Kidney (tissue), 14 donors: ENCODE results near the gene DDX54. TPM values are rescaled to one million over a fixed set of nuclear protein-coding genes. Genes with fewer than 3 reads are reported as not detected.

Experiments used
- DNase-seq, 5 donors: peaks; one replicate each; pipeline ENCODE4 v3.0.0-alpha.2; 2013 to 2020
- FAIRE-seq: peaks from 2 replicates; lab custom pipeline; 2012; peaks lifted over from hg19 to GRCh38; lab: Jason Lieb, UNC
- H3K27ac ChIP-seq, 2 donors: one replicate each; pipeline ENCODE4 v1.7.0; 2013; ENCODE audit warnings: low read depth in 2 of 2, low read length in 2 of 2, inconsistent platforms in 1 of 2
- H3K27me3 ChIP-seq: one replicate; pipeline ENCODE4 v1.7.1; 2013; ENCODE audit warnings: low read length, inconsistent platforms; ENCODE audit not compliant: control insufficient read depth, insufficient read depth
- H3K36me3 ChIP-seq, 3 donors: one replicate each; pipeline versions ENCODE4 v1.7.0 to v1.7.1; 2013; ENCODE audit warnings: low read length in 3 of 3, control low read depth in 1 of 3, inconsistent platforms in 1 of 3; ENCODE audit not compliant: insufficient read depth in 3 of 3, control insufficient read depth in 2 of 3
- H3K4me1 ChIP-seq, 3 donors: one replicate each; pipeline versions ENCODE4 v1.7.0 to v1.7.1; 2013; ENCODE audit warnings: low read length in 3 of 3, inconsistent platforms in 1 of 3, low read depth in 1 of 3; ENCODE audit not compliant: control insufficient read depth in 2 of 3, insufficient read depth in 2 of 3
- H3K4me3 ChIP-seq, 3 donors: one replicate each; pipeline versions ENCODE4 v1.7.0 to v1.8.1; 2013; ENCODE audit warnings: low read length in 3 of 3, control low read depth in 1 of 3, inconsistent platforms in 1 of 3
- H3K9ac ChIP-seq, 3 donors: one replicate each; pipeline versions ENCODE4 v1.7.0 to v1.7.1; 2013; ENCODE audit warnings: low read length in 3 of 3, control low read depth in 1 of 3, inconsistent platforms in 1 of 3
- H3K9me3 ChIP-seq, 3 donors: one replicate each; pipeline versions ENCODE4 v1.7.0 to v1.7.1; 2013; ENCODE audit warnings: low read length in 3 of 3, control low read depth in 1 of 3, inconsistent platforms in 1 of 3; ENCODE audit not compliant: control insufficient read depth in 2 of 3, insufficient read depth in 1 of 3
- intact Hi-C: fragments of 100-400 bp; cut with DNase I; formaldehyde crosslinking; loops from one replicate; pipeline ENCODE4 v1.11.1; 2022
- polyA plus RNA-seq: library from polyadenylated mRNA; stranded (reverse); fragments of 350-450 nt; fragmentation: Illumina TruSeq; extraction: RNeasy Lipid Tissue Mini Kit (QIAGEN cat#74804); gene quantifications from one replicate; pipeline ENCODE4 v1.2.3, GENCODE V29; 2014; ENCODE audit warnings: low read depth, low replicate concordance; ENCODE audit not compliant: insufficient read depth
- total RNA-seq: library from RNA; stranded (reverse); fragmentation: NEBNext Ultra II Directional; extraction: Animal tissue kit (Norgen Biotek cat#: 25700); gene quantifications from one replicate; pipeline ENCODE4 v1.2.1, GENCODE V29; 2021
- TF ChIP-seq, protein P1 (sequence below): IDR thresholded peaks from 3 replicates; pipeline ENCODE4 v1.5.1; 2012; ENCODE audit warnings: mild to moderate bottlenecking, moderate library complexity, borderline replicate concordance; ENCODE audit not compliant: insufficient read depth; ENCODE audit errors: extremely low read depth
- donor health status: control.
- donor health status: control.
- donor health status: control.
- donor health status: control.
- donor health status: control.
- donor health status: DM: yes; HTN: yes; CAD: no.
- donor health status: Normal renal cell carcinoma (clear cell type).

Gene DDX54
- total and polyA plus RNA-seq, 2 donors from 2014 or later = 55.4 to 62.0 TPM

DNA sequence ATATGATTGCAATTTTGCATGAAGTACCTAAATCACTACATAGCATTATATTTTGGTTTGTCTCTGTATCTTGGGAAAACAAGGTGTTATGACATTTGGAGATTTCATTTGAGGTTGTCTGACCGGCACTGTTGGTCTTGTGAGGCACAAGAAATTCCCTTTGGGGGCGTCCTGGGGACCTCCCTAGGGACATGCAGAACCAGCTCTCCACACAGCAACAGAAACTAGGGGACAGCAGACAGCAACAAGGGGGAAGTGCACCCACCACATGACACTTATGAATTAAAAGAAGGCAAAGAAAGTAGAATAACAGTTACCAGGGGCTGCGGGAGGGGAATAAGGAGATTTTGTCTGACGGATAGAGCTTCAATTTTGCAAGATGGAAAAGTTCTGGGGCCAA lies 14.4 kb downstream of the DDX54 start:
- no peaks in the 10 kb centered on the region for H3K9me3 ChIP-seq
- peaks cover 2 to 51% (median 29%) of the 10 kb centered on the region in 3 donors for H3K36me3 ChIP-seq
- H3K9ac ChIP-seq = no peak overlapping the region
- H3K27ac ChIP-seq = no peak overlapping the region
- no peak overlapping the region for H3K4me3 ChIP-seq
- DNase-seq = no peak
- H3K4me1 ChIP-seq = no peaks in the 10 kb centered on the region
- intact Hi-C loops = loop anchor here (10.0 kb wide), 1 partner anchor 276 kb away; no protein-coding TSS in a partner anchor
- no peak for FAIRE-seq
- no peaks in the 10 kb centered on the region for H3K27me3 ChIP-seq
- TF ChIP-seq, protein P1, sequence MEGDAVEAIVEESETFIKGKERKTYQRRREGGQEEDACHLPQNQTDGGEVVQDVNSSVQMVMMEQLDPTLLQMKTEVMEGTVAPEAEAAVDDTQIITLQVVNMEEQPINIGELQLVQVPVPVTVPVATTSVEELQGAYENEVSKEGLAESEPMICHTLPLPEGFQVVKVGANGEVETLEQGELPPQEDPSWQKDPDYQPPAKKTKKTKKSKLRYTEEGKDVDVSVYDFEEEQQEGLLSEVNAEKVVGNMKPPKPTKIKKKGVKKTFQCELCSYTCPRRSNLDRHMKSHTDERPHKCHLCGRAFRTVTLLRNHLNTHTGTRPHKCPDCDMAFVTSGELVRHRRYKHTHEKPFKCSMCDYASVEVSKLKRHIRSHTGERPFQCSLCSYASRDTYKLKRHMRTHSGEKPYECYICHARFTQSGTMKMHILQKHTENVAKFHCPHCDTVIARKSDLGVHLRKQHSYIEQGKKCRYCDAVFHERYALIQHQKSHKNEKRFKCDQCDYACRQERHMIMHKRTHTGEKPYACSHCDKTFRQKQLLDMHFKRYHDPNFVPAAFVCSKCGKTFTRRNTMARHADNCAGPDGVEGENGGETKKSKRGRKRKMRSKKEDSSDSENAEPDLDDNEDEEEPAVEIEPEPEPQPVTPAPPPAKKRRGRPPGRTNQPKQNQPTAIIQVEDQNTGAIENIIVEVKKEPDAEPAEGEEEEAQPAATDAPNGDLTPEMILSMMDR = no peak

DNA sequence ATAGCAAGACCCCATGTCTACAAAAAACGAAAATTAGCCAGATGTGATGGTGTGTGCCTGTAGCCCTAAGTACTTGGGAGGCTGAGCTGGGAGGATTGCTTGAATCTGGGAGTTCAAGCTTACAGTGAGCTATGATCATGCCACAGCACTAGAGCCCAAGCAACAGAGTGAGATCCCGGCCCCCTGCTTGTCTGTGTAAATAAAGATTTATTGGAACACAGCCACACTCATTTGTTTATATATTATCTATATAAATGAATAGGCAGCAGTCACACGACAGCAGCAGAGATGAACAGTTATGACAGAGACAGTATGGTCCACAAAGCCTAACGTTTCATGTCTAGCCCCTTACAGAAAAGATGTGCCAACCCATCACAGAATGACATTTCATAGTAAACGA lies 14.8 kb downstream of the DDX54 start:
- peaks cover 2 to 55% (median 29%) of the 10 kb centered on the region in 3 donors for H3K36me3 ChIP-seq
- FAIRE-seq = no peak
- TF ChIP-seq, protein P1 = no peak
- no peak overlapping the region for H3K9ac ChIP-seq
- intact Hi-C loops = loop anchor here (10.0 kb wide), 1 partner anchor 276 kb away; no protein-coding TSS in a partner anchor
- H3K4me3 ChIP-seq = no peak overlapping the region
- H3K4me1 ChIP-seq = no peaks in the 10 kb centered on the region
- no peak for DNase-seq
- no peaks in the 10 kb centered on the region for H3K9me3 ChIP-seq
- H3K27ac ChIP-seq = no peak overlapping the region
- H3K27me3 ChIP-seq = no peaks in the 10 kb centered on the region

DNA sequence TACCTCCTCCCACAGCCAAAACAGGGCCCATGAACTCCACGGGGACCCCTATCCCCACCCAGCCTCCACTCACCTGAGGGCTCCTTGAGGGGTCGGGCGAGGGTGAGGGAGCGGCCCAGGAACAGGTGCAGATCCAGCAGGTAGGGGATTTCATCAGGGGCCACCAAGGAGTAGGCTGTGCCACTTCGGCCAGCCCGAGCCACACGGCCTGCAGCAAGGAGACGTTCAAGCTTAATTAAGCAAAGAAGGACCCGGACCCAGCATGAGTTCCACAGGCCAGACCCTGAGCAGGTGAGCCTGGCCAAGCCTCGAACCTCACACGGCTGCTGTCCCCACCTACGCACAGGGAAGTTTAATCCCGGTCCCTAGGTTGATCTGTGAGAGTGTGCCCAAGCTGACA lies 15.6 kb downstream of the DDX54 start:
- no peak for DNase-seq
- TF ChIP-seq, protein P1 = no peak
- Histone ChIP-seq H3K9me3 (no peaks in the 10 kb centered on the region), H3K9ac (no peak overlapping the region), H3K27me3 (no peaks in the 10 kb centered on the region), H3K4me3 (no peak overlapping the region), H3K36me3 (peaks cover 4 to 62% (median 33%) of the 10 kb centered on the region in 3 donors), H3K4me1 (no peaks in the 10 kb centered on the region), H3K27ac (no peak overlapping the region)
- no peak for FAIRE-seq
- intact Hi-C loops = loop anchor here (10.0 kb wide), 1 partner anchor 275 kb away; no protein-coding TSS in a partner anchor

DNA sequence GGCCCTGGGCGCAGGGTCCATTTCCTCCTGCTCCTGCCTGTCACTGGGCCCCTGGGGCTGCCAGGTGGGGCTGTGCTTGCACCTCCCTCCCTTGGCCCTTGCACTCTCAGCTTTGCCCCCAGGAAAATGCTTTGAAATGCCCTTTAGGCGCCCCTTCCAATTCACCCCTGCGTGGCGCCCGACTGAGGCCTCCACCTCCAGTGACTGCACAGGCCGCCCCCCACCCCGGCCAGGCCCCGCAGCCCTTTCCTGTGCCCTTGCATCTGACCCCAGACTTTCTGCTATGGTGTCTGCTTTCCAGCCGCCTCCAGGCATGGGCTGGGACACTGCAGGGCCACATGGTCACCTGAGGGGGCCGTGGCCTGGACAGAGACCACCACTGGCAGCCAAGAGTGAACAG lies 17.4 kb downstream of the DDX54 start:
- H3K4me3 ChIP-seq = no peak overlapping the region
- TF ChIP-seq, protein P1 = no peak
- DNase-seq = no peak
- H3K9ac ChIP-seq = no peak overlapping the region
- H3K27me3 ChIP-seq = no peaks in the 10 kb centered on the region
- intact Hi-C loops = no loop called here
- H3K27ac ChIP-seq = no peak overlapping the region
- FAIRE-seq = no peak
- no peaks in the 10 kb centered on the region for H3K4me1 ChIP-seq
- peaks cover 4 to 65% (median 29%) of the 10 kb centered on the region in 3 donors for H3K36me3 ChIP-seq
- H3K9me3 ChIP-seq = no peaks in the 10 kb centered on the region
